ENCODE data around the gene RAD51AP2. TPM values are rescaled to one million over a fixed set of nuclear protein-coding genes. Genes with fewer than 3 reads are reported as not detected.

Gene RAD51AP2
- total and polyA plus RNA-seq, 10 of the 15 experiments (the other 5 are each of a cell fraction or from before 2014, with no cell fraction given), result under 0.01 to 0.02 TPM; not detected in 8

DNA sequence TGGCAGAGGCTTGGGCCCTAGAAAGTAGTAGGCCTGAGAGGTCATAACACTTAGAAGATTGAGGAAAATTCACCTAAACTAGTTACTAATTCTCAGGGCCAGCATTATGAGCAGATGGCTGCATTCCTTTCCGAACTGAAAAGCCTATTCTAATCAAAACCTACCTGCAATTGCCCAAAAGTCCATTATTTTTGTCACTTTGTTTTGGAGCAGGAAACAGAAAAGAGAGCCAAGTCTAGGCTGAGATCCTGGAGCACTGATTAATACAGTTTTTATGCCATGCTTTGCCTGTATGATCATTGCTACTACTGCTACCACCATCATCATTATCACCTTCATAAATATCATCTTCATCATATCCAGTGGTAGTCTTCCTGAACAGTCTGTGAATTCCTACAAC, 36.9 kb upstream of the RAD51AP2 start:
- ChIA-PET RAD21 (ENCODE audit: unreplicated experiment) (no interaction called here), SMC1A (ENCODE audit: uncharacterized antibody, unreplicated experiment) (no interaction called here), CTCF (no interaction called here), POLR2A (no interaction called here)
- Histone ChIP-seq H4K20me1 (ENCODE audit: control insufficient read depth, insufficient read depth) (no peaks in the 10 kb centered on the region), H2AFZ (ENCODE audit: control insufficient read depth, low read depth, low read length) (no peak overlapping the region), H3K9ac (ENCODE audit: control insufficient read depth, insufficient read depth, low read length) (no peak overlapping the region), H3K4me3 (no peak overlapping the region), H3K4me1 (ENCODE audit: control insufficient read depth, insufficient read depth, low read length) (no peaks in the 10 kb centered on the region), H3K27me3 (replicated peaks in 1 of 2; ENCODE audit: control insufficient read depth in 2 of 2, insufficient read depth in 2 of 2, low read length in 1 of 2) (no peaks in the 10 kb centered on the region; a peak in 1 of 4 replicates), H3K4me2 (ENCODE audit: control insufficient read depth, insufficient read depth) (no peak overlapping the region), H3K36me3 (ENCODE audit: control insufficient read depth in 2 of 2, insufficient read depth in 2 of 2, low read length in 1 of 2) (no peaks in the 10 kb centered on the region), H3K79me2 (ENCODE audit: control insufficient read depth, insufficient read depth, low read length) (no peaks in the 10 kb centered on the region), H3K9me3 (replicated peaks; ENCODE audit: control insufficient read depth, insufficient read depth, low read length) (no peaks in the 10 kb centered on the region), H3K27ac (ENCODE audit: control insufficient read depth, insufficient read depth) (no peak overlapping the region)
- TF ChIP-seq, protein P1, sequence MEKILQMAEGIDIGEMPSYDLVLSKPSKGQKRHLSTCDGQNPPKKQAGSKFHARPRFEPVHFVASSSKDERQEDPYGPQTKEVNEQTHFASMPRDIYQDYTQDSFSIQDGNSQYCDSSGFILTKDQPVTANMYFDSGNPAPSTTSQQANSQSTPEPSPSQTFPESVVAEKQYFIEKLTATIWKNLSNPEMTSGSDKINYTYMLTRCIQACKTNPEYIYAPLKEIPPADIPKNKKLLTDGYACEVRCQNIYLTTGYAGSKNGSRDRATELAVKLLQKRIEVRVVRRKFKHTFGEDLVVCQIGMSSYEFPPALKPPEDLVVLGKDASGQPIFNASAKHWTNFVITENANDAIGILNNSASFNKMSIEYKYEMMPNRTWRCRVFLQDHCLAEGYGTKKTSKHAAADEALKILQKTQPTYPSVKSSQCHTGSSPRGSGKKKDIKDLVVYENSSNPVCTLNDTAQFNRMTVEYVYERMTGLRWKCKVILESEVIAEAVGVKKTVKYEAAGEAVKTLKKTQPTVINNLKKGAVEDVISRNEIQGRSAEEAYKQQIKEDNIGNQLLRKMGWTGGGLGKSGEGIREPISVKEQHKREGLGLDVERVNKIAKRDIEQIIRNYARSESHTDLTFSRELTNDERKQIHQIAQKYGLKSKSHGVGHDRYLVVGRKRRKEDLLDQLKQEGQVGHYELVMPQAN (conservative IDR thresholded peaks at IDR 0.05), result no peak
- TF ChIP-seq SIX5 (IDR thresholded peaks at IDR 0.05; ENCODE audit: low read depth, low read length, severe bottlenecking), result no peak
- no peak for TF ChIP-seq NR2C1 (IDR thresholded peaks at IDR 0.05)
- no peak for TF ChIP-seq PAX5 (IDR thresholded peaks at IDR 0.05; ENCODE audit: borderline replicate concordance, low read depth, low read length)
- TF ChIP-seq BMI1 (IDR thresholded peaks at IDR 0.05; ENCODE audit: borderline replicate concordance), result no peak
- ATAC-seq, result no peak
- intact Hi-C loops (cut with micrococcal nuclease; ENCODE audit: unreplicated experiment) (no loop called here), in situ Hi-C loops (cut with MboI) (no loop called here)
- no TSS peak for BruUV-seq (replicated peaks)
- no peak for DNase-seq (ENCODE audit: low read depth, low spot score)
- no peak for FAIRE-seq
- whole genome bisulfite sequencing (ENCODE audit: insufficient coverage, insufficient replicate concordance, low lambda C conversion rate, missing lambda C conversion rate), result 10% methylated on average over 1 of the region's 1 CpG

DNA sequence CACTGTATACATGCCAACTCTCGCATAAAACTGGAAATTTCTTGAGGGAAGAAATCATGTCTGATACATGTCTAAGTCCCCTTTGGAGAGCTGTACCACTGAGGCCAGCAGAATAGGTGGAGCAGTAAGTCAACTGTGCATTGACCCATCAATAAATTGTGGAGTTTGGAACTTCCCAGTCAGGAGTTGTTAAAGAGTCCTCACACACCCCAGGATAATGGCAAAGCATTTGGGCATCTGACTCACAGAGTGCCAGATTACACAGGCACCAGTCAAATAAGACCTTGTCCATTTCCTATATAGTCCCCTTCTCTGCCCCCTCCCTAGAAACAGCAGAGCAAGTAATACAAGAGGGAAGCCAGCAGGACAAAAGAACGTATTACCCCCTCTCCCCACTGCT, 32.7 kb upstream of the RAD51AP2 start:
- RAD21 ChIA-PET (ENCODE audit: unreplicated experiment), result no interaction called here
- FAIRE-seq (no peak), DNase-seq (ENCODE audit: low read depth, low spot score) (no peak), ATAC-seq (no peak)
- in situ Hi-C loops (cut with MboI), result no loop called here
- Histone ChIP-seq H3K9ac (ENCODE audit: control insufficient read depth, insufficient read depth, low read length) (no peak overlapping the region), H3K79me2 (ENCODE audit: control insufficient read depth, insufficient read depth, low read length) (no peaks in the 10 kb centered on the region), H3K27me3 (replicated peaks in 1 of 2; ENCODE audit: control insufficient read depth in 2 of 2, insufficient read depth in 2 of 2, low read length in 1 of 2) (no peaks in the 10 kb centered on the region; a peak in 3 of 4 replicates), H2AFZ (ENCODE audit: control insufficient read depth, low read depth, low read length) (no peak overlapping the region), H3K4me2 (ENCODE audit: control insufficient read depth, insufficient read depth) (no peak overlapping the region), H3K36me3 (ENCODE audit: control insufficient read depth in 2 of 2, insufficient read depth in 2 of 2, low read length in 1 of 2) (no peaks in the 10 kb centered on the region), H3K9me3 (replicated peaks; ENCODE audit: control insufficient read depth, insufficient read depth, low read length) (no peaks in the 10 kb centered on the region), H4K20me1 (ENCODE audit: control insufficient read depth, insufficient read depth) (no peaks in the 10 kb centered on the region), H3K4me3 (no peak overlapping the region), H3K27ac (ENCODE audit: control insufficient read depth, insufficient read depth) (no peak overlapping the region), H3K4me1 (ENCODE audit: control insufficient read depth, insufficient read depth, low read length) (no peaks in the 10 kb centered on the region)
- SMC1A ChIA-PET (ENCODE audit: uncharacterized antibody, unreplicated experiment), result interaction anchor here (1.3 kb wide), 1 partner anchor 19 kb away, joined by 3 read pairs; no protein-coding TSS in a partner anchor
- POLR2A ChIA-PET, result no interaction called here
- no TSS peak for BruUV-seq (replicated peaks)
- CTCF ChIA-PET, result interaction anchor here (0.6 kb wide), 1 partner anchor 41 kb away, joined by 6 read pairs; no protein-coding TSS in a partner anchor
- intact Hi-C loops (cut with micrococcal nuclease; ENCODE audit: unreplicated experiment), result no loop called here
- 0% methylated on average over 2 of the region's 2 CpGs for WGBS (ENCODE audit: insufficient coverage, insufficient replicate concordance, low lambda C conversion rate, missing lambda C conversion rate)
- TF ChIP-seq CREM (IDR thresholded peaks at IDR 0.05; ENCODE audit: low read depth), result no peak
- no peak for TF ChIP-seq ZNF622 (IDR thresholded peaks at IDR 0.05)
- TF ChIP-seq, protein P2, sequence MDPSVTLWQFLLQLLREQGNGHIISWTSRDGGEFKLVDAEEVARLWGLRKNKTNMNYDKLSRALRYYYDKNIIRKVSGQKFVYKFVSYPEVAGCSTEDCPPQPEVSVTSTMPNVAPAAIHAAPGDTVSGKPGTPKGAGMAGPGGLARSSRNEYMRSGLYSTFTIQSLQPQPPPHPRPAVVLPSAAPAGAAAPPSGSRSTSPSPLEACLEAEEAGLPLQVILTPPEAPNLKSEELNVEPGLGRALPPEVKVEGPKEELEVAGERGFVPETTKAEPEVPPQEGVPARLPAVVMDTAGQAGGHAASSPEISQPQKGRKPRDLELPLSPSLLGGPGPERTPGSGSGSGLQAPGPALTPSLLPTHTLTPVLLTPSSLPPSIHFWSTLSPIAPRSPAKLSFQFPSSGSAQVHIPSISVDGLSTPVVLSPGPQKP (IDR thresholded peaks at IDR 0.05; ENCODE audit: low read depth, low read length), result no peak
- TF ChIP-seq SREBF2 (IDR thresholded peaks at IDR 0.05; ENCODE audit: low read length), result no peak
- TF ChIP-seq PAX5 (IDR thresholded peaks at IDR 0.05; ENCODE audit: borderline replicate concordance, low read depth, low read length), result no peak
- no peak for TF ChIP-seq ATF7 (IDR thresholded peaks at IDR 0.05; ENCODE audit: low read depth)
- no peak for TF ChIP-seq SREBF1 (IDR thresholded peaks at IDR 0.05; ENCODE audit: low read length)
- TF ChIP-seq, protein P3, sequence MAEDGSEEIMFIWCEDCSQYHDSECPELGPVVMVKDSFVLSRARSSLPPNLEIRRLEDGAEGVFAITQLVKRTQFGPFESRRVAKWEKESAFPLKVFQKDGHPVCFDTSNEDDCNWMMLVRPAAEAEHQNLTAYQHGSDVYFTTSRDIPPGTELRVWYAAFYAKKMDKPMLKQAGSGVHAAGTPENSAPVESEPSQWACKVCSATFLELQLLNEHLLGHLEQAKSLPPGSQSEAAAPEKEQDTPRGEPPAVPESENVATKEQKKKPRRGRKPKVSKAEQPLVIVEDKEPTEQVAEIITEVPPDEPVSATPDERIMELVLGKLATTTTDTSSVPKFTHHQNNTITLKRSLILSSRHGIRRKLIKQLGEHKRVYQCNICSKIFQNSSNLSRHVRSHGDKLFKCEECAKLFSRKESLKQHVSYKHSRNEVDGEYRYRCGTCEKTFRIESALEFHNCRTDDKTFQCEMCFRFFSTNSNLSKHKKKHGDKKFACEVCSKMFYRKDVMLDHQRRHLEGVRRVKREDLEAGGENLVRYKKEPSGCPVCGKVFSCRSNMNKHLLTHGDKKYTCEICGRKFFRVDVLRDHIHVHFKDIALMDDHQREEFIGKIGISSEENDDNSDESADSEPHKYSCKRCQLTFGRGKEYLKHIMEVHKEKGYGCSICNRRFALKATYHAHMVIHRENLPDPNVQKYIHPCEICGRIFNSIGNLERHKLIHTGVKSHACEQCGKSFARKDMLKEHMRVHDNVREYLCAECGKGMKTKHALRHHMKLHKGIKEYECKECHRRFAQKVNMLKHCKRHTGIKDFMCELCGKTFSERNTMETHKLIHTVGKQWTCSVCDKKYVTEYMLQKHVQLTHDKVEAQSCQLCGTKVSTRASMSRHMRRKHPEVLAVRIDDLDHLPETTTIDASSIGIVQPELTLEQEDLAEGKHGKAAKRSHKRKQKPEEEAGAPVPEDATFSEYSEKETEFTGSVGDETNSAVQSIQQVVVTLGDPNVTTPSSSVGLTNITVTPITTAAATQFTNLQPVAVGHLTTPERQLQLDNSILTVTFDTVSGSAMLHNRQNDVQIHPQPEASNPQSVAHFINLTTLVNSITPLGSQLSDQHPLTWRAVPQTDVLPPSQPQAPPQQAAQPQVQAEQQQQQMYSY (CRISPR knock-in tag; IDR thresholded peaks at IDR 0.05), result no peak
